ENCODE results near the gene RSU1.
A peak's percentile ranks its signal among the peaks of the same experiment; 100 is the strongest.
"Not testable (repeated sequence)": the region's sequence is repeated elsewhere in the genome, so short reads cannot be mapped to it uniquely, and the experiment has no call there.

The RSU1 gene

DNA sequence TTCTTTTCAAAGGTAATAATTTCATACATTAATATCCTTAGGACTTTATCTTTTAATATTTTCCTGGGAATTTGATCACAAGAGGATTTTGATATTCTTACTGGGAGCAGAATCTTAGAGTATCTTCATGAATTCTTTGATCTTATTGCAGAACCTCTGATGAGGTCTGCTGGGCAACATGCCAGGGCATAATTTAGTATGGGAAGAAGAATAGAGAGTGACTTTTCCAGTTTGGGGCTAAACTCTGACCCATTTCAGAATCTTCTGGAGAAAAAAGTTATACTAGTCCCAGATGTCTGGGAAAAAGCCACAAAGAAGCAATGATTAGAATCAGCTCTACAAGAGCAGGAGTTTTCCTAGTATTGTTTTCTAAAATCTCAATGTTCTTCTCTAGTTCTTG, 28.0 kb upstream of the RSU1 start:
- H3K4me3 ChIP-seq (ENCODE audit: control insufficient read depth, low read depth, low read length): no peak overlapping the region
- TF ChIP-seq, protein P1, sequence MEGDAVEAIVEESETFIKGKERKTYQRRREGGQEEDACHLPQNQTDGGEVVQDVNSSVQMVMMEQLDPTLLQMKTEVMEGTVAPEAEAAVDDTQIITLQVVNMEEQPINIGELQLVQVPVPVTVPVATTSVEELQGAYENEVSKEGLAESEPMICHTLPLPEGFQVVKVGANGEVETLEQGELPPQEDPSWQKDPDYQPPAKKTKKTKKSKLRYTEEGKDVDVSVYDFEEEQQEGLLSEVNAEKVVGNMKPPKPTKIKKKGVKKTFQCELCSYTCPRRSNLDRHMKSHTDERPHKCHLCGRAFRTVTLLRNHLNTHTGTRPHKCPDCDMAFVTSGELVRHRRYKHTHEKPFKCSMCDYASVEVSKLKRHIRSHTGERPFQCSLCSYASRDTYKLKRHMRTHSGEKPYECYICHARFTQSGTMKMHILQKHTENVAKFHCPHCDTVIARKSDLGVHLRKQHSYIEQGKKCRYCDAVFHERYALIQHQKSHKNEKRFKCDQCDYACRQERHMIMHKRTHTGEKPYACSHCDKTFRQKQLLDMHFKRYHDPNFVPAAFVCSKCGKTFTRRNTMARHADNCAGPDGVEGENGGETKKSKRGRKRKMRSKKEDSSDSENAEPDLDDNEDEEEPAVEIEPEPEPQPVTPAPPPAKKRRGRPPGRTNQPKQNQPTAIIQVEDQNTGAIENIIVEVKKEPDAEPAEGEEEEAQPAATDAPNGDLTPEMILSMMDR (conservative IDR thresholded peaks at IDR 0.05; ENCODE audit: control insufficient read depth, insufficient read depth, low read depth, low read length): no peak
- peak; percentile 77 for DNase-seq (ENCODE audit: low read depth)

DNA sequence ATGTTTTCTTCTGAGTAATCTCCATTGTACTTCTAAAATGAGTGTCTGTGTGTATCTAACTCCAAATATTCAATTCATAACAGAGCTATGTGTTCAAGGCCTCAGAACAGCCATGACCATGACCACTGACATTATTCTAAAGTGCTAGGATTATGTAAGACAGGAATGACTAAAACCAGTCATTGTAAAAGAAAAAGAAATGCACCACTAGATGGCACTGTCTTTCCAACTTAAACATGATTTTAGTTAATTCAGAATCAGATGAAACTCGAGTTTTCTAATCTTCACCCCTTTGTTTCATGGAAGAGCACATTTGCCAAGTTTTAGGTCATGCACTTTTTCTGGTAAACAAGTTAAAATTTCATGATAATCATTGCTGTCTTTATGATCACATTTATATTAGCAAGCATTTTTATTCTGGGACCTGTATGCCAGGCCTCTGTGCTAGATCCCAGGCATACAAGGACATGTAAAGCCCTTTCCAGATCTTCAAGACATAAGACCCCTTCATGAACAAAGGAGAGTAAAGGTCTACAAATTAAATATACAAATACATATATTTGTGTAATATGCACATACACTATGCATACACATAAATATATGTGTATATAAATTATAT, 26.1 kb upstream of the RSU1 start:
- DNase-seq (ENCODE audit: low read depth): peak; percentile 89
- H3K4me3 ChIP-seq (ENCODE audit: control insufficient read depth, low read depth, low read length): no peak overlapping the region
- TF ChIP-seq, protein P1 (conservative IDR thresholded peaks at IDR 0.05; ENCODE audit: control insufficient read depth, insufficient read depth, low read depth, low read length): peak; percentile 41

DNA sequence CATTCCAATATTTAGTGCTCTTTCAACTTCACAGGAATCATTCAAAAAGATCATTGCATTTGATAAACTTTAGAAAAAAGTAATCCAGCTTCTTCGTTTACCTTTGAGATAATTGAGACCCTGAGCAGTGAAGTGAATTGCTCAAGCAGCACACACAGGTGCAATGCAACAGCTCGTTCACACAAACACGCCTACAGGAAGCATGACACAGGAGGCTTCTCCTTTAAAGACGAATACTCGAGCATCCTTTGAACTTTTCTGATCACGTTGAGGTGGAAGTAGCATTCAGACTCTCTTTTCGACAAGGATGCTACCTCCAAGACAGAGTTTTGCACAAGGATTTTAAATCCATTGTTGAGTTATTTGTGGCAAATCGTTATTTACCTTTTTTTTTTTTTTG, 18.0 kb upstream of the RSU1 start:
- no peak overlapping the region for H3K4me3 ChIP-seq (ENCODE audit: control insufficient read depth, low read depth, low read length)
- TF ChIP-seq, protein P1 (conservative IDR thresholded peaks at IDR 0.05; ENCODE audit: control insufficient read depth, insufficient read depth, low read depth, low read length): no peak
- DNase-seq (ENCODE audit: low read depth): no peak

DNA sequence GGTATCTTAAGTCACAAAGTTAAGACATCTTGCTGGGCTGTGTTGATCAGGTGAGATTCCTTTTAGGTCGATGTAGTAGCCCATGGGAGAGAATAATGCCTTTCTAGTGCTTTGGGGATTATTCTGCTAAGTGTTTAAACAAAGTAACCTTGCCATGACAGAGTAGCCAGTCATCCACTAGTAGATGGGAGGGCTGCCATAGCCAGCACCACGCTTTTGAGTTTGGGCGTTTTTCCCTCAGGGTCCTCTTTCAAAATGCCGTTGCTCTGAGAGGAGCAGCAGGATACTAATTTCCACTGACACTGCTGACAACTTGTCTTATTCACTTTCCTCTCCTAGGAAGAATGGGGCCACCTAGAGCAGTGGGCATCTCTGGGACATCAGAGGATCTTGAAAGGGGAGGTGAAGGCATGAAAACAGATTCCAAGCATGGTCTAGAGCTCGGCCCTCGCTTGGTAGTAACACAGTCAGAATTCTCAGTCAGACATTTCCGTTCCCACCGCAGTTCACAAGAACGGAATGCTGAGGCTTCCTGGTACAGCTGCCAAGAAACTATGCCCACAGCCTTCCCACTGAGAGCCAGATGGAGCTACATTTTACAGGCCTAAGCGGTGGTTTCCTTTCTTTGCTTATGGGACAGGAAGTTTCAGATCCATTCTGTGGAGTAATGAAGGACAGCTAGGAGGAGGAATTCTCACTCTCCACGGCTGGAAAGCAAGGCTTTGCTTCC, 15.3 kb upstream of the RSU1 start:
- H3K4me3 ChIP-seq (ENCODE audit: control insufficient read depth, low read depth, low read length): no peak overlapping the region
- TF ChIP-seq, protein P1 (conservative IDR thresholded peaks at IDR 0.05; ENCODE audit: control insufficient read depth, insufficient read depth, low read depth, low read length): no peak
- DNase-seq (ENCODE audit: low read depth): peak; percentile 82

DNA sequence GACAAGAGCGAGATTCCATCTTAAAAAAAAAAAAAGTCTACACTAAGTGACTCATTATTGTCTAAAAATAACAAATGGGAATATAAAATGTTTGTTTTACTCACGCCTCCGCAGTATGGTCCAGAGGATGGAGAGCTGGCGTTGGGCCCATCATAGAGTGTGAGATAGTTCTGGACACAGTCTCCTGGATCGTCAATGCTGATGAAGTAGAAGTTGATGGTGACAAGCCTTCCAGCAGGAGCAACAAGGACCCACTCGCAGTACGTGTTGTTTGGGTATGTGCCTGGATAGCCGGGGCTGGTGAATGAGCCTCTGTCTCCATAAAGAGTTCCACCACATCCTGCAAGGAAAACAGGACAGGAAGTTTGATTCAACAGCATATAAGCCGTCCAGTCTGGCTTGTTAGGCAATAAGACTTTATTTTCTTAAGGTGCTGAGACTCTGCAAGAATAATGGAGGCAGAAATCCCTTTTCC, 11.5 kb upstream of the RSU1 start:
- TF ChIP-seq, protein P1 (conservative IDR thresholded peaks at IDR 0.05; ENCODE audit: control insufficient read depth, insufficient read depth, low read depth, low read length): no peak
- peak overlapping the region; percentile 14 for H3K4me3 ChIP-seq (ENCODE audit: control insufficient read depth, low read depth, low read length)
- peak; percentile 94 for DNase-seq (ENCODE audit: low read depth)

DNA sequence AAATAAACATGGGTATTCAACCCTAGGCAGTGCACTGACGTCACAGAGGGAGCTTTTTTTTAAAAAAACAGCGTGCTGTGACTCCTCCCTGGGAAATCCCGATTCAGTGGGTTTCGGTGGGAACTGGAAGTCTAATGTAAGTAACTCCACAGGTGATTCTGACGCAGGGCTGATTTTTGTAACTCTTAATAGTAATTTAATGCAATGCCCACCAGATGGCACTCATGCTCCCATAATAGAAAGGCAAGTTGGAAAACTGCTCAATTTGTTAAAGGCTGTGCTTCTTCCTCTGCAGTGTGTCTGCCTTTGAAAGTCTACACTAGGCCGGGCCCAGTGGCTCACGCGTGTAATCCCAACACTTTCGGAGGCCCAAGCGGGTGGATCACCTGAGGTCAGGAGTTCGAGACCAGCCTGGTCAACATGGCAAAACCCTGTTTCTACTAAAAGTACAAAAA, 10.9 kb upstream of the RSU1 start:
- peak; percentile 88 for DNase-seq (ENCODE audit: low read depth)
- TF ChIP-seq, protein P1 (conservative IDR thresholded peaks at IDR 0.05; ENCODE audit: control insufficient read depth, insufficient read depth, low read depth, low read length): peak; percentile 55
- H3K4me3 ChIP-seq (ENCODE audit: control insufficient read depth, low read depth, low read length): no peak overlapping the region

DNA sequence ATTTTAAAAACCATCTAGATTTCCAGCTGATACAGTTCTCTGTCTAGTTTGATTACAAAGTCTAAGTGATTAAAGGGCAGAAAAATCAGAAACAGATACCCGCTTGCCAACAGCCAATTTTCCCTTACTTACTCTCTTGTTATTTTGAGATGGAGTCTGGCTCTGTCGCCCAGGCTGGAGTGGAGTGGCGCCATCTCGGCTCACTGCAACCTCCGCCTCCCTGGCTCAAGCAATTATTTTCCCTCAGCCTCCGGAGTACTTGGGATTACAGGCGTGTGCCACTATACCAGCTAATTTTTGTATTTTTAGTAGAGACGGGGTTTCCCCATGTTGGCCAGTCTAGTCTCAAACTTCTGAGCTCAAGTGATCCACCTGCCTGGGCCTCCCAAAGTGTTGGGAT, 10.2 kb upstream of the RSU1 start:
- DNase-seq (ENCODE audit: low read depth); H3K4me3 ChIP-seq (ENCODE audit: control insufficient read depth, low read depth, low read length): not testable (repeated sequence)

Measured in fibroblast of mammary gland (primary cell).